ENCODE data around the gene RETREG1. TPM values are rescaled to one million over a fixed set of nuclear protein-coding genes. Genes with fewer than 3 reads are reported as not detected.
"Not testable (repeated sequence)": the region's sequence is repeated elsewhere in the genome, so short reads cannot be mapped to it uniquely, and the experiment has no call there.

Gene RETREG1
- polyA plus RNA-seq, 1 donor: 69.5 TPM

DNA sequence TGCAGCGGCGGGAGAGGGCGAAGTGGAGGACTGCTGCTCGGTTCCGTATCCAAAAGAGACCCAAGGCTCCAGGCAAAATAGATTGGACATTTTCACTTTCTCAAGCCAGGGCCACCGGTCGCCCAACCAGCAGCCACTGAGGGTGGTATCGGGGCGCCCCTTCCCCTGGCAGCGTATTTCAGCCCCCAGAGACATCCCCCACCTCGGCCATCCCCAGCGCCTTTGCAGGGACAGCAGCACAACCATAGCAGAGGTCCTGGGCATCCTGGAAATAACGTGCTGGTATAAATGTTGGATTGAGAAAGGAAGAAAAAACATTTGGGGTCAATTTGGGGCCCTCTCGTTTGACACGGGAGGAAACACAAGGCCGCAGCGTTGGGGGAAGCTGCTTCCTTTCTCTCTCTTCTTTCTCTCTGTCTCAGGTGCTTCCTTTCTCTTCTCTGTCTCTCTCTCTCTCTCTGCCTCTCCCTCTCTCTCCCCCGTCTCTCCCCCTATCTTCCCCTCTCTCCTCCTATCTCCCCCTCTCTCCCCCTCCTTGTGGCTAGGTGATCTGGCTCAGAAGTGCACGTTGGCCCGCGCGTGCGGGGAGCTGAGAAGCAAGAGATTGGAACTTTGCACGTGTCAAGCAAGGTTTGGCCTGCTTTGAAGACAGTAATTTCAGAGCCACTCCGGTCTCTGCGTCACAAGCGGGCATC is 624 bp upstream of the RETREG1 start:
- no peak for DNase-seq (ENCODE audit: low read depth)

- DNase-seq (ENCODE audit: low read depth): no peak
Observed at GRCh38 chr5:16615741-16616535, 859 bp downstream of the RETREG1 start.

- DNase-seq (ENCODE audit: low read depth): no peak
Observed at GRCh38 chr5:16612007-16612406, 4.8 kb downstream of the RETREG1 start.

DNA sequence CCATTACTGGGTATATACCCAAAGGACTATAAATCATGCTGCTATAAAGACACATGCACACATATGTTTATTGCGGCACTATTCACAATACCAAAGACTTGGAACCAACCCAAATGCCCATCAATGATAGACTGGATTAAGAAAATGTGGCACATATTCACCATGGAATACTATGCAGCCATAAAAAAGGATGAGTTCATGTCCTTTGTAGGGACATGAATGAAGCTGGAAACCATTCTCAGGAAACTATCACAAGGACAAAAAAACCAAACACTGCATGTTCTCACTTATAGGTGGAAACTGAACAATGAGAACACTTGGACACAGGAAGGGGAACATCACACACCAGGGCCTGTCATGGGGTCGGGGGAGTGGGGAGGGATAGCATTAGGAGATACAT is 5.9 kb downstream of the RETREG1 start:
- not testable (repeated sequence) for DNase-seq (ENCODE audit: low read depth)

DNA sequence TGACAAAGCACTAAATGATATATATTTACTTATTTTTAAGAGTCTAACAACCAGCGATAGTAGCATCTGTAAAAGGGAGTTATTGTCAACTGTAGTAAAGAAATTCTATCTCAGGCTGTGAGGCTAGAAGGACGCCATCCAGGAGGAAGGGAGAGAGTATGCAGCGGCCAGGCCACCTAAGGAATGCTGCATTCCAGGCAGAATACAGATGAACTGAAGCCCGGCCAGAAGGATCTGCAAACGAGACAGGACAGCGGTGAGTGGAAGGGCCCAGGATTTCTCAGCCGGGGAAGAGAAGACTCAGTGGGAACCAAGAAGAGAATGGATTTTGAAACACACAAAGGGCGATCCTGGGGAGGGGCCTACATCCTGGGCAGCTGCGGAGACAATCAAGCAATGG is 7.4 kb downstream of the RETREG1 start:
- no peak for DNase-seq (ENCODE audit: low read depth)

DNA sequence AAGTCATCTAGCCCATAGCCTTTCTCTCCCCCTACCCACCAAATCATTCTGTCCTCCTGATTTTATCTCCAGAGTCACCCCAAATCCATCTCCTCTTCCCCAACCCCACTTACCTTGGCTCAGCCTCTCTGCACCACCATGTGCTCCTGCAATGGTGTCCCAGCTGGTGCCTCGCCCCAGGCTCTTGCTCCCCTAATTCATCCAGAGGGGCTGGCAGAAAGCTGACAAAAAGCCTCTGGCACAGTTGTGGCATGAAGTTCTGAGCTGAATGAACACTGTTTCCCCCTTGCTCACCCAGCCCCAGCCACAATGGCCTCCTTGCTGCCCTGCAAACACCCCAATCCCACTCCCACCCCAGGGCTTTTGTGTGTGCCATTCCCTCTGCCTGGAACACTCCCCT is 10.2 kb downstream of the RETREG1 start:
- no peak for DNase-seq (ENCODE audit: low read depth)

DNA sequence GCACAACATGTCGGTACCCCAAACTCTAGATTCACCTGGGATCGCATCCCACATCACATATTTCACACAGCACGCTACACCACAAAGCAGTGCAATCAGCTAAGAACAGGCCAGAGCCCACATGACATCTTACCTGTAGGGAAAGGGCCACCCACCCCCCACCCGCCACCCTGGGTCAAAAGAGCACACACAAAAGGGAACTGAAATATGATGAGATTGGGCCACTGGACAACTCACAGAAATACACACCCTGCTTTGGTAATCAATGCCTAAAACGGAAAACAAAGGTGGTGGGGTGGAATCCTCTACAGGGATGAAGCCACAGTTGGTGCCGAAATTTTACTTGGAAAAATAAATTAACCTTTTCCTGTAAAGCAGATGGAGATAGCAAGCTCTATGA is 13.1 kb downstream of the RETREG1 start:
- DNase-seq (ENCODE audit: low read depth): no peak

DNA sequence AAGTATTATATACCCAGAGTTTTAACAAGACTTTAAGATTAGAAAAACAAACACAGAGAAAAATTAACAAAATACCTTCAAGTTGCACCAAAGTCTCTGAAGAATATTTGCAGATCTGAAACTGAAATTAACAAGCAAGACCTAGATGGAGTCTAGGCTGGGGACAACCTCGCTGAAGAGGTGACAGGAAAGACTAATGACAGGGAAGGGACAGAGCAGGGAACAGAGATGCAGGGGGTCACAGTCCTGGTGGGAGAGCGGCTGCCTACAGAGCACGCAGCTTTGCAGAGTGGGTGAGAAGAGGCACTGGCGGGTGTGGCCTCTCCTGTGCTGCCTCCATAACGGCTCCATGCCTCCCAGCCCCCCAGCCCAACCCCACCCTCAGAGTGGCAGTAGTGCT is 13.5 kb downstream of the RETREG1 start:
- DNase-seq (ENCODE audit: low read depth): no peak

DNA sequence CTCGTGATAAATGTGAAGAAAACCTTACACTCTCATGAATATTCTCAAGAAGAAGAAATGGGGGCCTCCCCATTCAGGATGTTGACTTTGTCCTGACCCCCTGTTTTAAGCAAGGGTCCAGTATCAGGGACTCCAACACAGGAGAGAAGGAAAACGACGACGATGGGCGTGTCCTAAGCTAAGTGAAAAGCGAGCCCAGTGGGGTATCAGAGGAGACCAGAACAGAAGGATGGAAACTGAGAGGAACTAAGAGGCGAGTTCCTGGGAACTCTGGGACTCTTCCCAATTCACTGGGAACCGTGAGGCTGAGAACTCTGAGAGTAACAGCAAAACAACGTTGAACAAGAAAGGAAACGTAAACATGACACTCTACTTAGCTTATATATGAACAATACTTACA is 14.6 kb downstream of the RETREG1 start:
- DNase-seq (ENCODE audit: low read depth): no peak

DNA sequence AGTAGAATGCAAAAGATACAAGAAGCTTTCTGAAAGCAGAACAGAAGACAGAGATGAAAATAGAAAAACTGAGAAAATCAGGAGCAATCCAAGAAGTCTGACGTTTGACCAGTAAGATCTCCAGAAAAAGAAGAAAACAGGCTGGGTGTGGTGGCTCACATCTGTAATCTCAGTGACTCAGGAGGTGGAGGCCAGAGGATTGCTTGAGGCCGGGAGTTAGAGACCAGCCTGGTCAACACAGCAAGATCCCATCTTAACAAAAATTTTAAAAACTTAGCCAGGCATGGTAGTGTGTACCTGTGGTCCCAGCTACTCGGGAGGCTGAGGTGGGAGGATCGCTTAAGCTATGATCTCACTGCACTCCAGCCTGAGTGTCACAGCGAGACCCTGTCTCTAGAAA is 15.9 kb downstream of the RETREG1 start:
- no peak for DNase-seq (ENCODE audit: low read depth)

- DNase-seq (ENCODE audit: low read depth): no peak
Observed at GRCh38 chr5:16600397-16600796, 16.4 kb downstream of the RETREG1 start.

GRCh38 chr5:16597946-16598694 is 18.7 kb downstream of the RETREG1 start:
- DNase-seq (ENCODE audit: low read depth): no peak

GRCh38 chr5:16596581-16596940 is 20.2 kb downstream of the RETREG1 start:
- no peak for DNase-seq (ENCODE audit: low read depth)

- no peak for DNase-seq (ENCODE audit: low read depth)
Observed at GRCh38 chr5:16595881-16596580, 20.8 kb downstream of the RETREG1 start.

DNA sequence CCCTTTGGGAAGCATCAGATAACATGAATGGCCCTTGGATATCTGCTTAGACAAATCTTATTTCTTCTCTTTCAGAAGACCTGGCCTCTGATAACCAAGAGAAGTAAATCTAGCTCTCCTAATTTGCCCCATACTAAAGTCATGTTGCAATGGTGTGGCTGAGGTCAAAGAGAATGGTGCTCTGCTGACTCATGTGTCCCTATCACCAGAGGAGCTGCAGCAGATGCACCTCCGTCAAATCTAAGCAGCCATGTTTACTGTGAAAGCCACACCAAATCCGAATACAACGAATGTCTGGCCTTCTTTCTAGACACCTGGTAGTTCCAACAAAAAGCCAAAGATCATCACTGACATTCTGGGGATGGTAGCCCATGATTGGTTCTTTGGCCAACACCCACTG is 23.2 kb downstream of the RETREG1 start:
- no peak for DNase-seq (ENCODE audit: low read depth)

DNA sequence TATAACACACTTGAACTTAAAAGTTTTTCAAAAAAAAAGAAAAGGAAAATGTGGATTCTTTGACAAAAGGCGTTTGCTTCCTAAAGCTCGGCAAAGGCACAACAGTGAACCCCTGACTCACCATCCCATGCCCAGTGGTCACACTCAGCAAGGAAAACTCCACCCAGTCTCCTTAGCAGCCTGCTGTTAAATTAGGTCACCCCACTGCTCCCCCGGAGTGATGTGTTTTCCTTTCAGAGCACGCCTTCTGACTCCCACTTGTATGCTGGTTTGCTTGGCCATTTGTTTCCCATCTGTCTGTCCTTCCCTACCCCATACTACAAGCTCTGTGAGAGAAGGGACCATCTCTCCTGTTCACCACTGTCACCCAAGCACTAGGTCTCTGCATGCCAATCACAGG is 23.8 kb downstream of the RETREG1 start:
- no peak for DNase-seq (ENCODE audit: low read depth)

- no peak for DNase-seq (ENCODE audit: low read depth)
Observed at GRCh38 chr5:16592255-16592654, 24.5 kb downstream of the RETREG1 start.

- DNase-seq (ENCODE audit: low read depth): no peak
Observed at GRCh38 chr5:16590685-16591084, 26.1 kb downstream of the RETREG1 start.

DNA sequence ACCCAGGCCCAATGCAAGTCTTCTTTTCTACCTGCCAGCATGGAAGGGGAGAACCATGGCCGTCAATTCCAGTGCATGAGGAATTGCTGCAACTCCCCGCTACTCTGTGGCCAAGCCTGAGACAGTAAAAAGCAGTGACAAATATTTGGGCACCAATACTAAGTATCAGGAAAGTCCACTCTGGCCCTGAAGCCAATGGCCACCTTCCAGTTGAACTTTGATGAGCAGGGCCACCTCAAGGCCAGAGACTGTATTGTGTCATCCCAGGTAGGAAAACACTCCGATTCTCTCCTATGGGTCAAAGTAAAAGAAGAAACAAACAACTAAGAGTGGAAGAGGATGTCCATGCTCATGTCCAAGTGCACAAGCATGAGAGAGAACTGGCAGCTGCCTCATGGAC is 27.1 kb downstream of the RETREG1 start:
- DNase-seq (ENCODE audit: low read depth): no peak

- DNase-seq (ENCODE audit: low read depth): no peak
Observed at GRCh38 chr5:16588434-16589214, 28.2 kb downstream of the RETREG1 start.

- no peak for DNase-seq (ENCODE audit: low read depth)
Observed at GRCh38 chr5:16586556-16586955, 30.2 kb downstream of the RETREG1 start.
